Measurements from ENCODE around the gene PLD2. TPM values are rescaled to one million over a fixed set of nuclear protein-coding genes. Genes with fewer than 3 reads are reported as not detected.

PLD2 gene
- total and polyA plus RNA-seq, 2 donors (not counting 1 experiment from before 2014, with no cell fraction given): 12.7 to 14.9 TPM

- peaks cover 6% of the 10 kb centered on the region for H3K27me3 ChIP-seq (ENCODE audit: control insufficient read depth, insufficient read depth, low read length)
- no peak overlapping the region for H2AFZ ChIP-seq (ENCODE audit: low read length)
- DNase-seq (ENCODE audit: low read depth in 2 of 2): no peak
- H3K4me1 ChIP-seq (ENCODE audit: control insufficient read depth, extremely low read depth, insufficient read depth, low read length): no peaks in the 10 kb centered on the region
- H3K4me2 ChIP-seq (ENCODE audit: extremely low read depth, insufficient read depth, low read length): no peak overlapping the region
- no peaks in the 10 kb centered on the region for H3K36me3 ChIP-seq (ENCODE audit: control insufficient read depth, insufficient read depth, low read length)
- H3K27ac ChIP-seq (ENCODE audit: insufficient read depth, low read length): no peak overlapping the region
- H4K20me1 ChIP-seq (ENCODE audit: control insufficient read depth, extremely low read depth, insufficient read depth, low read length): no peaks in the 10 kb centered on the region
- H3K9ac ChIP-seq (ENCODE audit: insufficient read depth, low read length): no peak overlapping the region
- H3K4me3 ChIP-seq (replicated peaks in 1 of 4; ENCODE audit: control extremely low read depth in 1 of 4, insufficient read depth in 1 of 4, low read depth in 3 of 4, low read length in 4 of 4): no peak overlapping the region
- no peaks in the 10 kb centered on the region for H3K9me3 ChIP-seq (ENCODE audit: control insufficient read depth, insufficient read depth, low read depth, low read length)
- no peaks in the 10 kb centered on the region for H3K79me2 ChIP-seq (ENCODE audit: control insufficient read depth, insufficient read depth, low read length)
- TF ChIP-seq EZH2 (IDR thresholded peaks at IDR 0.05; ENCODE audit: low read length, missing control alignments) (no peak), CTCF (conservative IDR thresholded peaks at IDR 0.05 in 1 of 2, IDR thresholded peaks at IDR 0.05 in 1 of 2; ENCODE audit: low read depth in 1 of 2, low read length in 2 of 2) (no peak)
Observed at GRCh38 chr17:4768298-4768697, 38.7 kb upstream of the PLD2 start.

GRCh38 chr17:4769628-4770027 lies 37.3 kb upstream of the PLD2 start:
- Histone ChIP-seq H3K4me1 (ENCODE audit: control insufficient read depth, extremely low read depth, insufficient read depth, low read length) (no peaks in the 10 kb centered on the region), H3K4me2 (ENCODE audit: extremely low read depth, insufficient read depth, low read length) (no peak overlapping the region), H3K9ac (ENCODE audit: insufficient read depth, low read length) (no peak overlapping the region), H3K27me3 (ENCODE audit: control insufficient read depth, insufficient read depth, low read length) (peaks cover 12% of the 10 kb centered on the region), H3K79me2 (ENCODE audit: control insufficient read depth, insufficient read depth, low read length) (no peaks in the 10 kb centered on the region), H3K36me3 (ENCODE audit: control insufficient read depth, insufficient read depth, low read length) (no peaks in the 10 kb centered on the region), H4K20me1 (ENCODE audit: control insufficient read depth, extremely low read depth, insufficient read depth, low read length) (no peaks in the 10 kb centered on the region), H3K9me3 (ENCODE audit: control insufficient read depth, insufficient read depth, low read depth, low read length) (no peaks in the 10 kb centered on the region), H3K4me3 (replicated peaks in 1 of 4; ENCODE audit: control extremely low read depth in 1 of 4, insufficient read depth in 1 of 4, low read depth in 3 of 4, low read length in 4 of 4) (no peak overlapping the region), H3K27ac (ENCODE audit: insufficient read depth, low read length) (no peak overlapping the region), H2AFZ (ENCODE audit: low read length) (no peak overlapping the region)
- peak in 1 of 2 donors; percentile 31 for DNase-seq (ENCODE audit: low read depth in 2 of 2)
- TF ChIP-seq EZH2 (IDR thresholded peaks at IDR 0.05; ENCODE audit: low read length, missing control alignments) (no peak), CTCF (conservative IDR thresholded peaks at IDR 0.05 in 1 of 2, IDR thresholded peaks at IDR 0.05 in 1 of 2; ENCODE audit: low read depth in 1 of 2, low read length in 2 of 2) (no peak)

GRCh38 chr17:4771519-4772234 lies 35.3 kb upstream of the PLD2 start, which contains the start of gene TM4SF5:
TSS of gene TM4SF5 (plus strand) at chr17:4771886. CDS start at chr17:4771923, 37 bp downstream.
- TF ChIP-seq CTCF (conservative IDR thresholded peaks at IDR 0.05 in 1 of 2, IDR thresholded peaks at IDR 0.05 in 1 of 2; ENCODE audit: low read depth in 1 of 2, low read length in 2 of 2) (no peak), EZH2 (IDR thresholded peaks at IDR 0.05; ENCODE audit: low read length, missing control alignments) (no peak)

More at GRCh38 chr17:4771519-4772234, 35.3 kb upstream of the PLD2 start, which contains the start of gene TM4SF5:
- Histone ChIP-seq H3K27ac (ENCODE audit: insufficient read depth, low read length) (no peak within 1 kb of the TSS), H4K20me1 (ENCODE audit: control insufficient read depth, extremely low read depth, insufficient read depth, low read length) (no peaks in the 10 kb centered on the region), H3K27me3 (ENCODE audit: control insufficient read depth, insufficient read depth, low read length) (peaks cover 12% of the 10 kb centered on the region), H3K4me3 (replicated peaks in 1 of 4; ENCODE audit: control extremely low read depth in 1 of 4, insufficient read depth in 1 of 4, low read depth in 3 of 4, low read length in 4 of 4) (no peak within 1 kb of the TSS), H3K9me3 (ENCODE audit: control insufficient read depth, insufficient read depth, low read depth, low read length) (no peaks in the 10 kb centered on the region), H3K4me1 (ENCODE audit: control insufficient read depth, extremely low read depth, insufficient read depth, low read length) (no peaks in the 10 kb centered on the region), H2AFZ (ENCODE audit: low read length) (no peak within 1 kb of the TSS), H3K79me2 (ENCODE audit: control insufficient read depth, insufficient read depth, low read length) (no peaks in the 10 kb centered on the region), H3K9ac (ENCODE audit: insufficient read depth, low read length) (no peak within 1 kb of the TSS), H3K36me3 (ENCODE audit: control insufficient read depth, insufficient read depth, low read length) (no peaks in the 10 kb centered on the region), H3K4me2 (ENCODE audit: extremely low read depth, insufficient read depth, low read length) (no peak within 1 kb of the TSS)
- no peak for DNase-seq (ENCODE audit: low read depth in 2 of 2)
